ENCODE results near the gene TMTC3.

TMTC3 gene

DNA sequence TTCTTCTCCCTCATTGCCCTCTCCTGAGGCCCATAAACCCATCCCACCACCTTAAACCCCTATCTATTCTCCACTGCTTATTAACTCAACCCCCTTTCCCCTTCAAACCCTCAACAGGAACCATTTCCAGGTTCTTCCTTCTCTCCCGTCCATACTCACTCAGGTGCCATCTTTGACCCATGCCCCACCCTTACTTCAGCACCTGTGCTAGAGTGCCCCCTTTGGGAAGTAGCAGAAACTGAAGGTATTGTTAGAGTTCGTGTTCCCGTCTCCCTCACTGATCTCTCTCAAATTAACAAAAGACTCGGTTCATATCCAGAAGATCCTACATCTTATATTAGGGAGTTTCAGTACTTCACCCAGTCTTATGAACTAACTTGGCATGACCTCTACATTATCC is 86.6 kb downstream of the TMTC3 start:
- no peak for DNase-seq

- DNase-seq = no peak
Observed at GRCh38 chr12:88230271-88230670, 88.2 kb downstream of the TMTC3 start.

DNA sequence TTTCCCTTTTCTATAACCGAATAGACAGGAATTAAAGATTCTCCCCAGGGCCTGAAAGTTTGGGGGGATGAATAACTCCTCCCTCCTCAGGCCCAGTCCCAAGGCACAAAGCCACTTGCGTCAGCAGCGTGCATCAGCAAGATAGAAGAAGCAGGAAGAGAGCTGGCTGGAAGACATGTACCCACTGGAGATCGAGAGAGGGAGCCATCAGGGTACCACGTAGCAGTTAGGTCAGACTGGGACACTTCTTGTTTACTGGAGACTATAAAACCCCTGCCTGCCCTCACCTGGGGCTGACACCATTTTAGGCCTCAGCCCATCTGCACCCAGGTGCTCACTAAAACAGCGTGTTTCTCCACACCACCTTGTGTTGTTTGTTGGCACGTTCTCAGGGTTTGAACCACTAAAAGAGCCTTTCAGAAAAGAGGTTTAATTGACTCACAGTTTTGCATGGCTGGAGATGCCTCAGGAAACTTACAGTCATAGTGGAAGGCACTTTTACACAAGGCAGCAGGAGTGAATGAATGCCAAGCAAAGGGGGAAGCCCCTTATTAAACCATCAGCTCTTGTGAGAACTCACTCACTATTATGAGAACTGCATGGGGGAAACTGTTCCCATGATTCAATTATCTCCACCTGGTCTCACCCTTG is 93.2 kb downstream of the TMTC3 start:
- DNase-seq = no peak

DNA sequence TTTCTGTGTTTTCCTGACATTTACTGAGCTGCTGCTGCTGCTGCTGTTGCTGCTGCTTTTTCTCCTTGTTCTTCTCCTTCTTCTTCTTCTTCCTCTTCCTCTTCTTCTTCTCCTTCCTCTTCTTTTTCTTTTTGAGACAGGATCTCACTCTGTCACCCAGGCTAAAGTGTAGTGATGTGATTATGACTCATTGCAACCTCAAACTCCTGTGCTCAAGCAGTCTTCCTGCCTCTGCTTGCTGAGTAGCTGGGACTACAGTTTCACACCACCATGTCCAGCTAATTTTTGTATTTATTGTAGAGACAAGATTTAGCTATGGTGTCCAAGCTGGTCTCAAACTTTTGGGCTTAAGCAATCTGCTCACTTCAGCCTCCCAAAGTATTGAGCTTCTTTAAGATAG is 95.8 kb downstream of the TMTC3 start:
- peak; percentile 71 for DNase-seq

GRCh38 chr12:88238406-88238805 is 96.3 kb downstream of the TMTC3 start:
- DNase-seq = no peak

DNA sequence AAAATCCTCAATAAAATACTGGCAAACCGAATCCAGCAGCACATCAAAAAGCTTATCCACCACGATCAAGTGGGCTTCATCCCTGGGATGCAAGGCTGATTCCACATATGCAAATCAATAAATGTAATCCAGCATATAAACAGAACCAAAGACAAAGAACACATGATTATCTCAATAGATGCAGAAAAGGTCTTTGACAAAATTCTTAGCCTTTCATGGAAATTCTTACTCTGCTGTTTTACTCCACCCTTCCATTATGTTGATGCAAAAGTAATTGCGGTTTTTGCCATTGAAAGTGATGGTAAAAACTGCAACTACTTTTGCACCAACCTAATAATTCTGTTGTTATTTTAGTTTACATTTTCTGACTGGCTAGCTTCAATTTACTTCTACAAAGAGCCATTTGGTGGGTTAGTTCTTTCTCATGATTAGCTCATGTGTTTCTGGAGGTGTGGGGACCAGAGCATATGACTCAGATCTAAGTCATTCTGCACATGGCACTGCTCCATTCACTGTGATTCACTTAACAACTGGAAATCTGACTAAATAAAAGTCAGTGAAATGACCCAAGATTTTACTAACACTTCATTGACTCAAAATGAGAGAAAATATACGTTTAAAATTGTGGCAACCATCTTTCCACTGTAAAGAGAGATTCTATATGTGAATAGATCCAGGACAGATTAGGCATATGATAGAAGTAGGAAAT is 99.9 kb downstream of the TMTC3 start:
- peak; percentile 98 for DNase-seq

- DNase-seq = peak; percentile 49
Observed at GRCh38 chr12:88242571-88242925, 100.4 kb downstream of the TMTC3 start.

GRCh38 chr12:88242939-88243338 is 100.8 kb downstream of the TMTC3 start:
- no peak for DNase-seq

DNA sequence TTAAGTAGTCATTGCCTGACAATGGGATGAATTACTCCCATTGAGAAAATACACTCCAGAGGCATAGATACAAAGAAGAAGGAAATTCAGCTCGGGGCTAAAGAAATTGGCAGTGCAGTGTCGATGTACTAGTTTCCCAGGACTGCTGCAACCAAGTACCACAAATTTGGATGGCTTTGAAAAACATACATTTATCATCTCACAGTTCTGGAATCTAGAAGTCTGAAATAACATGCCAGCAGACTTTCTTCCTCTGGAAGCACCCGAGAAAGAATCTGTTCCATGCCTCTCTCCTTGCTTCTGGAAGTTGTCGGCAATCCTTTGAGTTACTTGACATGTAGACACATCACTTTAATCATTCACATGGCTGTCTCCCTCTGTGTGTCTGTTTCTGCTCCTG is 101.9 kb downstream of the TMTC3 start:
- peak; percentile 42 for DNase-seq

GRCh38 chr12:88245905-88246304 is 103.8 kb downstream of the TMTC3 start:
- DNase-seq = peak; percentile 68

DNA sequence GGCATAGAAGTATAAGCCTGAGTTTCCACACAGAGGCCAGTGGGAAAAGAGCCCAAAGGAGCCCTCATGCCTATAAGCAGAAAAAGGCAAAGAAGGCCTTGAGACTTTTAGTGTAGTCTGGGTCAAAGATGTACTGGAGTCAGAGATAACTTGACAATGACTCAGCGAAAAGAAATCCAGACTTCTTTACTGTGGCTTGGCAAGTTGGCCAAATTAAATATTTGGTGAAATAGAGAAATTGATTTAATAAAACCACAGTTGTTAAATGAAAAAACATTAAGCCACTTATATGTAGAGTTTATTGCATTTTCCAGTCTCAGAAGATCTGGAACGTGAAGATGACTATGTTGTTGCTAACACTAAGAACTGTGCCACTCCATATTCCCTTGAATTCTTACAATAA is 105.1 kb downstream of the TMTC3 start:
- DNase-seq = peak; percentile 95

DNA sequence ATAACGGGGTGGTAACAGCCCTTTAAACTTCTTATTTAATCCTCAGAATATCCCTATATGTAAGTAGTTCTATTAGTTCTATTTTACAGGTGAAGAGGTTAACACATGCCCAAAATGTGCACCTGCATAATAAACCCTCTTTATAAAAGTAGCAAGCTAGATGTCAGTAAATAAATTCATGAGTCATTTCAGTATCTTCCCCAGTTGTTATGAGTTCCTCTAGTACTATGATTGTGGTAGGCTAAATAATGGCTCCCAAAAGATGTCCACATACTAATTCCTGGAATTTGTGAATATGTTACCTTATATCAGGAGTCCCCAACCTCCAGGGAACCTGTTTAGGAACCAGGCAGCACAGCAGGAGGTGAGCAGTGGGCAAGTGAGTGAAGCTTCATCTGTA is 106.5 kb downstream of the TMTC3 start:
- no peak for DNase-seq

Data from fibroblast of skin of right quadriceps (primary cell).